ENCODE results near the gene KRTAP6-1.

KRTAP6-1 gene

DNA sequence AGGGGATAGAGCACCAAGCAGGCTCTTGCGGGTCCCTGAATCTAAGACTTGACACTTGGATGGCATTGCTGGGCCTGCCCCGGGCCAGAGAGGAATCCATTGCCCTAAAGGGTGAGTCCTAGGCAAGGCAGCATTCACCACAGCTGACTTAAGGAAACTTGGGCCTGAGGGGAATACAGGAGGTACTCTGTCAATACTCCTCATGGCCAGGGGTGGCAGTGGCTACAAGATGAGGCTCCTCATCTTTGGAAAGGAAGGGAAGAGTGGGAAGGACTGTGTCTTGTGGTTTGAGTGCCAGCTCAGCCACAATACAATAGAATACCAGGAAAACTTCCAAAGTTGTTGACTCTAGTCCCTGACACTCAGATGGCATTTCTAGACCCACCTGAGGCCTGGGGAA, 7.8 kb downstream of the KRTAP6-1 start:
- H3K9me3 ChIP-seq (ENCODE audit: insufficient read depth, low read depth, low read length), result 0 out of 2 replicates have a peak, but pooled peaks cover 3% of the 10 kb centered on the region
- TF ChIP-seq CTCF (conservative IDR thresholded peaks at IDR 0.05; ENCODE audit: low read length) (no peak), EZH2phosphoT487 (IDR thresholded peaks at IDR 0.05; ENCODE audit: borderline replicate concordance) (no peak)

DNA sequence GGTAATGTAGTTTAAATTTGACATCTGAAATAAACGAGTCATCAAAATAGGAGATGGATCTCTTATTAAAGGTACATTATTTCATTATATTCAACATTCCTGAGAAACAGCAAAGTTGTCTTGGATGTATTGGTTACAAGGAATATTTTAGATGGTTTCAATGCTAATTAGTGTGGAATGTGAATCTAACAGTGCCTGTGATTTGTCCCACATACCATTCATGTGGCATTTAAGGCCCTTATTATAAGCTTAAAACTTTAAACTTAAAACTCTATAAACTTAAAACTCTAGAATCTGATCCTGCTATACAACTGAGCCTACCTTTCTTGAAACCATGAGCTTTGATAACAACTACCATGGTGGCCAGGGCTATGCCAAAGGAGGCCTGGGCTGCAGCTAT, 12.9 kb downstream of the KRTAP6-1 start, which contains the start of gene KRTAP22-1:
Gene KRTAP22-1, plus strand, starts transcription at position 301 of the 400 bp plus-strand sequence.
- H3K9me3 ChIP-seq (ENCODE audit: insufficient read depth, low read depth, low read length), result 0 out of 2 replicates have a peak, but pooled peaks cover 3% of the 10 kb centered on the region
- H3K4me2 ChIP-seq (ENCODE audit: low read depth, low read length, poor library complexity, severe bottlenecking), result no peak within 1 kb of the TSS
- H3K27me3 ChIP-seq (ENCODE audit: insufficient read depth, low read length, poor library complexity, severe bottlenecking), result no peaks in the 10 kb centered on the region
- H3K9ac ChIP-seq (ENCODE audit: low read depth, low read length, poor library complexity, severe bottlenecking), result no peak within 1 kb of the TSS
- H2AFZ ChIP-seq (ENCODE audit: low read length), result no peak within 1 kb of the TSS
- no peaks in the 10 kb centered on the region for H3K36me3 ChIP-seq (ENCODE audit: insufficient read depth, low read length)
- H4K20me1 ChIP-seq (ENCODE audit: insufficient read depth, low read length, poor library complexity, severe bottlenecking), result no peaks in the 10 kb centered on the region
- H3K4me3 ChIP-seq (ENCODE audit: low read length, poor library complexity, severe bottlenecking), result no peak within 1 kb of the TSS
- TF ChIP-seq CTCF (conservative IDR thresholded peaks at IDR 0.05; ENCODE audit: low read length) (no peak), EZH2phosphoT487 (IDR thresholded peaks at IDR 0.05; ENCODE audit: borderline replicate concordance) (no peak)
- H3K9me2 ChIP-seq (replicated peaks; ENCODE audit: low read depth, low read length), result no peaks in the 10 kb centered on the region
- no peaks in the 10 kb centered on the region for H3F3A ChIP-seq (ENCODE audit: low read depth)
- no peaks in the 10 kb centered on the region for H3K4me1 ChIP-seq (ENCODE audit: insufficient read depth, low read length, poor library complexity, severe bottlenecking)
- no peaks in the 10 kb centered on the region for H3K79me2 ChIP-seq (ENCODE audit: insufficient read depth, low read length)

More for the DNA sequence above, 7.8 kb downstream of the KRTAP6-1 start:
- no peak overlapping the region for H3K4me3 ChIP-seq (ENCODE audit: low read length, poor library complexity, severe bottlenecking)
- H4K20me1 ChIP-seq (ENCODE audit: insufficient read depth, low read length, poor library complexity, severe bottlenecking), result no peaks in the 10 kb centered on the region
- no peaks in the 10 kb centered on the region for H3F3A ChIP-seq (ENCODE audit: low read depth)
- no peak overlapping the region for H3K4me2 ChIP-seq (ENCODE audit: low read depth, low read length, poor library complexity, severe bottlenecking)
- H3K27me3 ChIP-seq (ENCODE audit: insufficient read depth, low read length, poor library complexity, severe bottlenecking), result no peaks in the 10 kb centered on the region
- H3K79me2 ChIP-seq (ENCODE audit: insufficient read depth, low read length), result no peaks in the 10 kb centered on the region
- no peaks in the 10 kb centered on the region for H3K4me1 ChIP-seq (ENCODE audit: insufficient read depth, low read length, poor library complexity, severe bottlenecking)
- H3K9ac ChIP-seq (ENCODE audit: low read depth, low read length, poor library complexity, severe bottlenecking), result no peak overlapping the region
- no peak overlapping the region for H2AFZ ChIP-seq (ENCODE audit: low read length)
- no peaks in the 10 kb centered on the region for H3K36me3 ChIP-seq (ENCODE audit: insufficient read depth, low read length)
- H3K9me2 ChIP-seq (replicated peaks; ENCODE audit: low read depth, low read length), result no peaks in the 10 kb centered on the region

- Histone ChIP-seq H3K9ac (ENCODE audit: low read depth, low read length, poor library complexity, severe bottlenecking) (no peak within 1 kb of the TSS), H3K79me2 (ENCODE audit: insufficient read depth, low read length) (no peaks in the 10 kb centered on the region), H3F3A (ENCODE audit: low read depth) (no peaks in the 10 kb centered on the region), H3K4me1 (ENCODE audit: insufficient read depth, low read length, poor library complexity, severe bottlenecking) (no peaks in the 10 kb centered on the region), H3K27me3 (ENCODE audit: insufficient read depth, low read length, poor library complexity, severe bottlenecking) (no peaks in the 10 kb centered on the region), H3K36me3 (ENCODE audit: insufficient read depth, low read length) (no peaks in the 10 kb centered on the region), H3K9me2 (replicated peaks; ENCODE audit: low read depth, low read length) (no peaks in the 10 kb centered on the region), H3K4me3 (ENCODE audit: low read length, poor library complexity, severe bottlenecking) (no peak within 1 kb of the TSS), H3K9me3 (ENCODE audit: insufficient read depth, low read depth, low read length) (0 out of 2 replicates have a peak, but pooled peaks cover 3% of the 10 kb centered on the region), H2AFZ (ENCODE audit: low read length) (no peak within 1 kb of the TSS), H3K4me2 (ENCODE audit: low read depth, low read length, poor library complexity, severe bottlenecking) (no peak within 1 kb of the TSS), H4K20me1 (ENCODE audit: insufficient read depth, low read length, poor library complexity, severe bottlenecking) (no peaks in the 10 kb centered on the region)
- TF ChIP-seq EZH2phosphoT487 (IDR thresholded peaks at IDR 0.05; ENCODE audit: borderline replicate concordance), result no peak
- TF ChIP-seq CTCF (conservative IDR thresholded peaks at IDR 0.05; ENCODE audit: low read length), result no peak
Observed at GRCh38 chr21:30598802-30599201, 14.9 kb downstream of the KRTAP6-1 start, which contains the start of gene KRTAP6-2. Gene KRTAP6-2, minus strand, starts transcription at chr21:30598902. Its CDS starts 28 bp downstream, at chr21:30598874.

Measured in Loucy (cell line).